SU-DHL-6 (cell line): ENCODE data around the gene NAT9.

Experiments
- EZH2phosphoT487 ChIP-seq: fragments of 200-600 bp; sonication (generic), shearing (Covaris generic); conservative IDR thresholded peaks from 2 replicates; pipeline ENCODE4 v1.6.1; 2018; ENCODE audit warnings: mild to moderate bottlenecking, antibody characterized with exemption, low read length, moderate library complexity, mixed read lengths
- TF ChIP-seq, protein P1 (sequence below): fragments of 200-600 bp; sonication (generic); IDR thresholded peaks from one replicate; pipeline ENCODE4 v1.5.1; 2017; ENCODE audit warnings: antibody characterized with exemption, mild to moderate bottlenecking, low read length, moderate library complexity; ENCODE audit not compliant: insufficient read depth, poor library complexity, severe bottlenecking

DNA sequence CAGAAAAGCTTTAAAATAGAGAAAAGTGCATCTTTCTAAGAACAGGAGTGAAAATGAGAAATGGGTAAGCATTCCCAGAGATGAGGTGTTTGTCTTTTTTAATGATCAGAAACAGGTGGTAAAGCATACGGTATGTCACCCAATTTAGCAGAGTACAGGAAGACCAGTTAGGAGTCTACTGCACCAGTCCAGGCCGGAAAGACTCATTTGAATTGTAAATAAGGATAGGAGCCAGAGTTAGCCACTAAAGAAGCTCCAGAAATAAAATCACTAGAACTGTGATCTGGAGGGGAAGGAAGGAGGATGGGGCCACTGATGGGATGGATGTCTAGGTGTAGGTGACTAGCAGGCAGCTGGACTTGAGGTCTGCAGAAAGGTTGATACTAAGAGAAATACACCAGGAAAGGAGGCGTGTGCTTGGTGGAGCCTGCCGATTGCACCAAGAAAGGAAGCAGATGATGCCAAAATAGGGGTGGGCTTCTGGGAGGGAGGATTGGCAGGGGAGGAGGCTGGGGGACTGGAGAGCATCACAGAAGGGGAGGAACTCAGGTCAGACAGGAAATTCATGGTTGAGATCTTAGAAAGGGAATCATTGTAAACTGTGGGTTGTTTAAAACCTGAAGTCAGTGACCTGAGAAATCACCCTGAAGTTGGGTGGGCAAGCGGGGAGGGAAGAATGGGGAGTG, 8.1 kb upstream of the NAT9 start:
- TF ChIP-seq, protein P1, sequence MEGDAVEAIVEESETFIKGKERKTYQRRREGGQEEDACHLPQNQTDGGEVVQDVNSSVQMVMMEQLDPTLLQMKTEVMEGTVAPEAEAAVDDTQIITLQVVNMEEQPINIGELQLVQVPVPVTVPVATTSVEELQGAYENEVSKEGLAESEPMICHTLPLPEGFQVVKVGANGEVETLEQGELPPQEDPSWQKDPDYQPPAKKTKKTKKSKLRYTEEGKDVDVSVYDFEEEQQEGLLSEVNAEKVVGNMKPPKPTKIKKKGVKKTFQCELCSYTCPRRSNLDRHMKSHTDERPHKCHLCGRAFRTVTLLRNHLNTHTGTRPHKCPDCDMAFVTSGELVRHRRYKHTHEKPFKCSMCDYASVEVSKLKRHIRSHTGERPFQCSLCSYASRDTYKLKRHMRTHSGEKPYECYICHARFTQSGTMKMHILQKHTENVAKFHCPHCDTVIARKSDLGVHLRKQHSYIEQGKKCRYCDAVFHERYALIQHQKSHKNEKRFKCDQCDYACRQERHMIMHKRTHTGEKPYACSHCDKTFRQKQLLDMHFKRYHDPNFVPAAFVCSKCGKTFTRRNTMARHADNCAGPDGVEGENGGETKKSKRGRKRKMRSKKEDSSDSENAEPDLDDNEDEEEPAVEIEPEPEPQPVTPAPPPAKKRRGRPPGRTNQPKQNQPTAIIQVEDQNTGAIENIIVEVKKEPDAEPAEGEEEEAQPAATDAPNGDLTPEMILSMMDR, result no peak
- no peak for TF ChIP-seq EZH2phosphoT487
